H1 (cell line): ENCODE measurements around the gene TPST2. TPM values are rescaled to one million over a fixed set of nuclear protein-coding genes. Genes with fewer than 3 reads are reported as not detected.

Source experiments
- CTCF ChIA-PET: fragments of 300-600 bp; sonication (Branson Sonifier 250); formaldehyde crosslinking; loops from one replicate; lab custom pipeline; 2021; ENCODE audit not compliant: partially characterized antibody; lab: Charles Lee
- POLR2A ChIA-PET: fragments of 300-600 bp; sonication (Branson Sonifier 250); formaldehyde crosslinking; loops from one replicate; lab custom pipeline; 2021; ENCODE audit warnings: inconsistent platforms; ENCODE audit not compliant: partially characterized antibody; lab: Charles Lee
- DNase-seq, 2 experiments: peaks; one replicate each; pipeline versions ENCODE4 v3.0.0 to v3.0.0-alpha.2; 2010 to 2022; ENCODE audit warnings: low spot score in 2 of 2, low read depth in 1 of 2, mixed read lengths in 1 of 2
- FAIRE-seq: peaks from 2 replicates; lab custom pipeline; 2011; peaks lifted over from hg19 to GRCh38; lab: Jason Lieb, UNC
- H2AFZ ChIP-seq: 2 replicates; pipeline ENCODE4 v1.8.1; 2012; ENCODE audit warnings: low read length, inconsistent platforms
- H2AK5ac ChIP-seq: 2 replicates; pipeline ENCODE4 v1.6.1; 2013; ENCODE audit warnings: low read depth, low read length
- H2BK120ac ChIP-seq: replicated peaks from 2 replicates; pipeline ENCODE3; 2013; ENCODE audit warnings: low read depth, low read length, inconsistent platforms
- H2BK12ac ChIP-seq: 2 replicates; pipeline ENCODE4 v1.6.1; 2013; ENCODE audit warnings: low read depth, low read length
- H2BK15ac ChIP-seq: 2 replicates; pipeline ENCODE4 v1.6.1; 2013; ENCODE audit warnings: low read length
- H2BK20ac ChIP-seq: 2 replicates; pipeline ENCODE4 v1.6.1; 2013; ENCODE audit warnings: low read length
- H2BK5ac ChIP-seq: 2 replicates; pipeline ENCODE4 v1.6.1; 2013; ENCODE audit warnings: low read depth, low read length
- H3K14ac ChIP-seq: 2 replicates; pipeline ENCODE4 v1.6.1; 2013; ENCODE audit warnings: inconsistent platforms; ENCODE audit not compliant: insufficient read length
- H3K18ac ChIP-seq: 2 replicates; pipeline ENCODE4 v1.6.1; 2013; ENCODE audit warnings: low read length; ENCODE audit errors: extremely low read depth
- H3K23ac ChIP-seq: 2 replicates; pipeline ENCODE4 v1.6.1; 2013; ENCODE audit warnings: inconsistent platforms; ENCODE audit not compliant: insufficient read length
- H3K23me2 ChIP-seq: 2 replicates; pipeline ENCODE4 v1.6.1; 2013; ENCODE audit warnings: low read depth, low read length
- H3K27ac ChIP-seq: 2 replicates; pipeline ENCODE4 v1.6.1; 2011; ENCODE audit warnings: low read depth, low read length, inconsistent platforms
- H3K27me3 ChIP-seq, 4 experiments: replicated peaks in 1 of 4; 1 replicate in 1 of 4; 2 replicates in 3 of 4; pipeline versions ENCODE4 v1.6.1 to v1.8.1; 2011 to 2013; ENCODE audit warnings: low read length in 3 of 4, mild to moderate bottlenecking in 3 of 4, inconsistent platforms in 2 of 4, mixed read lengths in 2 of 4, moderate library complexity in 1 of 4; ENCODE audit not compliant: control insufficient read depth in 3 of 4, insufficient read depth in 3 of 4; ENCODE audit errors: extremely low read depth in 1 of 4
- H3K36me3 ChIP-seq, 4 experiments: 2 replicates each; pipeline versions ENCODE4 v1.6.1 to v1.8.1; 2011 to 2013; ENCODE audit warnings: mild to moderate bottlenecking in 4 of 4, low read length in 3 of 4, moderate library complexity in 2 of 4, control low read depth in 1 of 4, inconsistent platforms in 1 of 4; ENCODE audit not compliant: insufficient read depth in 4 of 4, control insufficient read depth in 2 of 4
- H3K4ac ChIP-seq: replicated peaks from 2 replicates; pipeline ENCODE3; 2013; ENCODE audit warnings: low read length, low read depth, mixed read lengths, inconsistent platforms; ENCODE audit not compliant: insufficient read length
- H3K4me1 ChIP-seq, 4 experiments: replicated peaks in 1 of 4; 1 replicate in 1 of 4; 2 replicates in 3 of 4; pipeline versions ENCODE4 v1.6.1 to v1.8.1; 2011 to 2013; ENCODE audit warnings: low read length in 3 of 4, inconsistent platforms in 2 of 4, mixed read lengths in 1 of 4; ENCODE audit not compliant: insufficient read depth in 4 of 4, control insufficient read depth in 3 of 4
- H3K4me2 ChIP-seq, 2 experiments: 2 replicates each; pipeline versions ENCODE4 v1.6.1 to v1.8.1; 2011 to 2013; ENCODE audit warnings: low read depth in 2 of 2, low read length in 2 of 2, control low read depth in 1 of 2, inconsistent platforms in 1 of 2, mild to moderate bottlenecking in 1 of 2; ENCODE audit not compliant: insufficient read depth in 1 of 2
- H3K4me3 ChIP-seq, 4 experiments: fragments of 200-600, 300-600 bp in 1 of 4; sonication (generic), shearing (Covaris generic), sonication (Bioruptor Twin) in 1 of 4; 2 replicates each; pipeline versions ENCODE4 v1.5.1 to v1.8.1; 2011 to 2016; ENCODE audit warnings: low read length in 4 of 4, low read depth in 3 of 4, control low read depth in 2 of 4, inconsistent platforms in 2 of 4, mild to moderate bottlenecking in 2 of 4, mixed read lengths in 1 of 4, moderate library complexity in 1 of 4; ENCODE audit not compliant: insufficient read depth in 2 of 4; ENCODE audit errors: extremely low read depth in 1 of 4
- H3K56ac ChIP-seq: replicated peaks from 2 replicates; pipeline ENCODE3; 2013; ENCODE audit warnings: low read depth, mild to moderate bottlenecking, mixed read lengths, low read length, inconsistent platforms; ENCODE audit not compliant: insufficient read length
- H3K79me1 ChIP-seq: 2 replicates; pipeline ENCODE4 v1.6.1; 2013; ENCODE audit warnings: low read depth, low read length, control low read depth
- H3K79me2 ChIP-seq, 2 experiments: 2 replicates each; pipeline versions ENCODE4 v1.6.1 to v1.8.1; 2012 to 2013; ENCODE audit warnings: low read length in 2 of 2, mild to moderate bottlenecking in 2 of 2, inconsistent platforms in 1 of 2; ENCODE audit not compliant: insufficient read depth in 2 of 2, control insufficient read depth in 1 of 2
- H3K9ac ChIP-seq, 4 experiments: replicated peaks in 1 of 4; 1 replicate in 1 of 4; 2 replicates in 3 of 4; pipeline versions ENCODE4 v1.6.1 to v1.8.1; 2011 to 2013; ENCODE audit warnings: low read depth in 3 of 4, low read length in 3 of 4, control low read depth in 2 of 4, mild to moderate bottlenecking in 2 of 4, moderate library complexity in 2 of 4, inconsistent platforms in 1 of 4; ENCODE audit errors: extremely low read depth in 1 of 4
- H3K9me3 ChIP-seq, 2 experiments: 2 replicates each; pipeline versions ENCODE4 v1.6.1 to v1.8.1; 2012 to 2013; ENCODE audit warnings: mild to moderate bottlenecking in 2 of 2, moderate library complexity in 2 of 2, control low read depth in 1 of 2, inconsistent platforms in 1 of 2, low read depth in 1 of 2, low read length in 1 of 2, mixed read lengths in 1 of 2; ENCODE audit not compliant: insufficient read depth in 2 of 2
- H4K20me1 ChIP-seq, 2 experiments: replicated peaks in 1 of 2; 2 replicates each; pipeline versions ENCODE3 to v1.8.1; 2011 to 2013; ENCODE audit warnings: inconsistent platforms in 2 of 2, low read length in 2 of 2, mild to moderate bottlenecking in 1 of 2; ENCODE audit not compliant: insufficient read depth in 2 of 2, control insufficient read depth in 1 of 2
- H4K5ac ChIP-seq: 2 replicates; pipeline ENCODE4 v1.6.1; 2013; ENCODE audit warnings: low read length, low read depth, mixed read lengths, inconsistent platforms; ENCODE audit not compliant: insufficient read length
- H4K8ac ChIP-seq: 2 replicates; pipeline ENCODE4 v1.8.0; 2013; ENCODE audit warnings: mild to moderate bottlenecking, moderate library complexity, low read length, inconsistent platforms; ENCODE audit not compliant: insufficient read depth; ENCODE audit errors: extremely low read depth
- H4K91ac ChIP-seq: replicated peaks from 2 replicates; pipeline ENCODE3; 2013; ENCODE audit warnings: low read length, mixed read lengths, inconsistent platforms; ENCODE audit not compliant: insufficient read length
- CTCF ChIP-seq, 3 experiments: IDR thresholded peaks; 1 replicate in 2 of 3; 2 replicates in 1 of 3; pipeline versions ENCODE4 v1.5.1 to v1.6.1; 2011; ENCODE audit warnings: low read length in 3 of 3, mild to moderate bottlenecking in 3 of 3, inconsistent platforms in 2 of 3, low read depth in 1 of 3, moderate library complexity in 1 of 3; ENCODE audit not compliant: insufficient read depth in 1 of 3; ENCODE audit errors: control extremely low read depth in 1 of 3
- JUN ChIP-seq: IDR thresholded peaks from 2 replicates; pipeline ENCODE4 v1.6.1; 2011; ENCODE audit warnings: low read depth, mild to moderate bottlenecking, improper control_type of control experiment, low read length
- NRF1 ChIP-seq: IDR thresholded peaks from 2 replicates; pipeline ENCODE4 v1.6.1; 2011; ENCODE audit warnings: mild to moderate bottlenecking, low read depth, low read length, improper control_type of control experiment
- POLR2AphosphoS5 ChIP-seq: IDR thresholded peaks from 2 replicates; pipeline ENCODE4 v1.6.1; 2011; ENCODE audit warnings: low read depth, low read length
- POU5F1 ChIP-seq: IDR thresholded peaks from 2 replicates; pipeline ENCODE4 v1.6.1; 2011; ENCODE audit warnings: low read depth, mild to moderate bottlenecking, low read length, moderate library complexity
- RNF2 ChIP-seq: fragments of 200-900, 300-1000 bp; sonication (generic); IDR thresholded peaks from 2 replicates; pipeline ENCODE4 v1.7.1; 2016; ENCODE audit warnings: borderline replicate concordance, low read depth, mild to moderate bottlenecking, antibody characterized with exemption, low read length; ENCODE audit not compliant: poor library complexity, severe bottlenecking; ENCODE audit errors: missing control alignments
- SP1 ChIP-seq: IDR thresholded peaks from 2 replicates; pipeline ENCODE4 v1.6.1; 2011; ENCODE audit warnings: low read depth, low read length
- SP2 ChIP-seq: IDR thresholded peaks from 2 replicates; pipeline ENCODE4 v1.6.1; 2012; ENCODE audit warnings: mild to moderate bottlenecking, low read length, inconsistent platforms
- SP4 ChIP-seq: IDR thresholded peaks from 2 replicates; pipeline ENCODE4 v1.6.1; 2012; ENCODE audit warnings: low read length, inconsistent platforms
- WGBS, 2 experiments: shearing (Covaris generic) in 1 of 2; methylation state at CpG; one replicate each; pipeline versions ENCODE4 v1.1.6 to v1.1.7; 2013 to 2015; ENCODE audit warnings: low lambda C conversion rate in 2 of 2, mixed read lengths in 2 of 2, inconsistent platforms in 1 of 2, low coverage in 1 of 2, missing lambda C conversion rate in 1 of 2; ENCODE audit not compliant: insufficient replicate concordance in 2 of 2, insufficient coverage in 1 of 2, insufficient read length in 1 of 2; ENCODE audit errors: extremely low coverage in 1 of 2, missing lambda C conversion rate in 1 of 2; 5-methylcytosine and 5-hydroxymethylcytosine counted together
- polyA plus RNA-seq, 7 experiments: library from polyadenylated mRNA; depleted of rRNA in 3 of 7; stranded (reverse) in 5 of 7; unstranded in 2 of 7; fragments of >200 nt in 5 of 7; fragments of 200-250 nt in 2 of 7; gene quantifications; 1 replicate in 5 of 7; 2 replicates in 1 of 7; 4 replicates in 1 of 7; pipeline versions ENCODE4 v1.2.1 to v1.2.3, GENCODE V29; 2011 to 2013; ENCODE audit warnings: missing spikeins in 2 of 7, mixed read lengths in 2 of 7
- total RNA-seq: library from RNA; stranded (reverse); fragmentation: NEBNext Ultra II Directional; extraction: Animal tissue kit (Norgen Biotek cat#: 25700); gene quantifications from 2 replicates; pipeline ENCODE4 v1.2.1, GENCODE V29; 2021

Gene TPST2
- total and polyA plus RNA-seq, 2 of the 8 experiments (the other 6 are each of a cell fraction or from before 2014, with no cell fraction given): 58.8 to 143 TPM

- no peaks in the 10 kb centered on the region; the same call in 1 of the 2 replicates for H3K23me2 ChIP-seq
- ChIA-PET POLR2A (interaction anchor here (0.7 to 4.3 kb wide), 7 partner anchors 8 to 21 kb away, joined by 3 to 17 read pairs (median 3); partner anchors contain the start of gene TPST2), CTCF (interaction anchor here (1.4 kb wide), 1 partner anchor 109 kb away, joined by 4 read pairs; no protein-coding TSS in a partner anchor)
- H4K8ac ChIP-seq: no peak overlapping the region
- peaks cover 2 to 11% of the 10 kb centered on the region in 2 experiments for H4K20me1 ChIP-seq
- H3K36me3 ChIP-seq: peaks cover 0 to 3% (median 0%) of the 10 kb centered on the region in 4 experiments; a peak in 3 of 8 replicates
- H3K14ac ChIP-seq: no peak overlapping the region
- no peaks in the 10 kb centered on the region for H3K27me3 ChIP-seq
- no peaks in the 10 kb centered on the region for H3K9me3 ChIP-seq
- H3K23ac ChIP-seq: no peak overlapping the region
- H2BK12ac ChIP-seq: peak overlapping the region; percentile 86
- H3K79me2 ChIP-seq: peaks cover 6 to 91% of the 10 kb centered on the region in 2 experiments
- H2AFZ ChIP-seq: no peak overlapping the region
- peak overlapping the region; percentile 26; the same call in 1 of the 2 replicates for H2AK5ac ChIP-seq
- peaks cover 28% of the 10 kb centered on the region for H3K79me1 ChIP-seq
- H3K4me3 ChIP-seq: no peak overlapping the region
- peak overlapping the region; percentile 6; the same call in 1 of the 2 replicates for H2BK15ac ChIP-seq
- no peak for FAIRE-seq
- H3K27ac ChIP-seq: peak overlapping the region; percentile 17; the same call in 1 of the 2 replicates
- peak overlapping the region; percentile 82 for H2BK5ac ChIP-seq
- H4K5ac ChIP-seq: no peak overlapping the region
- peak overlapping the region; percentile 54 for H3K18ac ChIP-seq
- no peak overlapping the region for H3K4ac ChIP-seq
- H3K4me2 ChIP-seq: no peak overlapping the region
- no peak overlapping the region for H2BK120ac ChIP-seq
- no peak overlapping the region for H4K91ac ChIP-seq
- no peak for DNase-seq
- WGBS, 2 experiments: 87% methylated on average over 10 of the region's 10 CpGs; no CpG with 5 or more reads in 1 of the 2 experiments
- H3K56ac ChIP-seq: no peak overlapping the region
- TF ChIP-seq POLR2AphosphoS5 (no peak), SP4 (no peak), RNF2 (no peak), NRF1 (no peak), JUN (no peak), SP2 (no peak), SP1 (no peak), POU5F1 (no peak), CTCF (IDR thresholded peaks at IDR 0.05; ENCODE audit: control extremely low read depth in 1 of 3, insufficient read depth in 1 of 3, low read depth in 1 of 3, low read length in 3 of 3) (no peak)
- H3K9ac ChIP-seq: no peak overlapping the region
- no peak overlapping the region for H2BK20ac ChIP-seq
- H3K4me1 ChIP-seq: peaks cover 13 to 39% (median 18%) of the 10 kb centered on the region in 4 experiments
These were observed 19.8 kb downstream of the TPST2 start for GRCh38 chr22:26570115-26570514.
